Measurements from ENCODE around the gene CTNNA3. TPM values are rescaled to one million over a fixed set of nuclear protein-coding genes. Genes with fewer than 3 reads are reported as not detected.
"Not testable (repeated sequence)": the region's sequence is repeated elsewhere in the genome, so short reads cannot be mapped to it uniquely, and the experiment has no call there.

CTNNA3 gene
- total RNA-seq, 2 donors from 2014 or later, result under 0.01 to 0.33 TPM

DNA sequence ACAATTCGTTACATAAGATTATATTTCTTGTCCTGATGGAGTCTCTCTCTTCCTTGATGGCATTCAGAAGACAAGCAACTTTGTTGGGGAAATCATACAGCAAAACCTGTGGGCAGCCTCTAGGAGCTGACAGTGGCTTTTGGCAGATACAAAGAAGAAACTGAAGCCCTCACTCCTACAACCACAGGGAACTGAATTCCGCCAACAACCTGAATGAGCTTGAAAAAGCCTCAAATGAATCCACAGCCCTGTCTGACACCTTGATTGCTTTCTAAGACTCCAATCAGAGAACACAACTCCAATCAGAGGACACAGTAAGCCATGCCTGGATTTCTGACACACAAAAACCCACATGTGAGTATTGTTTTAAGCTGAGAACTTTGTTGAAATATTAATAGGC lies 1346.9 kb downstream of the CTNNA3 start:
- no peak for DNase-seq
- H3K9me3 ChIP-seq, result no peaks in the 10 kb centered on the region
- WGBS, 2 donors, result 49 to 75% methylated on average over 2 of the region's 2 CpGs
- no peak for ATAC-seq
- no peak overlapping the region for H3K27ac ChIP-seq
- H3K4me3 ChIP-seq, result no peak overlapping the region
- H3K36me3 ChIP-seq (replicated peaks in 1 of 2; ENCODE audit: insufficient read depth in 1 of 2, low read depth in 2 of 2), result no peaks in the 10 kb centered on the region
- no peak for TF ChIP-seq CTCF (IDR thresholded peaks at IDR 0.05)
- no peak for TF ChIP-seq POLR2A (IDR thresholded peaks at IDR 0.05)
- intact Hi-C loops (cut with DNase I), result no loop called here
- H3K4me1 ChIP-seq, result no peaks in the 10 kb centered on the region
- no peaks in the 10 kb centered on the region for H3K27me3 ChIP-seq

DNA sequence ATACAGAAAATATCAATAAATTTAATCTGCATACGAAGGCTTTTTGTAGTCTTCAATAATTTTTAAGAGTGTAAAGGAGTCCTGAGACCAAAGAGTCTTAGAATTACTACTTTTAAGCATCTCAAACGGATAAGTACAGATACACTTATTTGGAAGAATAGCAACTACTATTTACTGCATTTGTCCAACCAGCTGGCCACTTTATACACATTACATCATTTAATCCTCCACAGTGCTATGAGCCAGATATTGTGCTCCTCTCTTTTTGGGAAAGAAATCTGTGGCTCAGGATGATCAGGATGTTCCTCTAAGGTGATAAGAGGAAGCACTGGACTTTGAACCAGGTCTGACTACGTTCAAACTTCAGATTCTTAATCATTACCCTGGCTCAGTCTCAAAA lies 1358.8 kb downstream of the CTNNA3 start:
- H3K27me3 ChIP-seq, result no peaks in the 10 kb centered on the region
- intact Hi-C loops (cut with DNase I), result no loop called here
- WGBS, 2 donors, result 35 to 44% methylated on average over 3 of the region's 3 CpGs
- no peak for TF ChIP-seq POLR2A (IDR thresholded peaks at IDR 0.05)
- TF ChIP-seq CTCF (IDR thresholded peaks at IDR 0.05), result no peak
- peaks cover 0 to 9% (median 0%) of the 10 kb centered on the region in 3 donors for H3K9me3 ChIP-seq
- no peak overlapping the region for H3K27ac ChIP-seq
- DNase-seq, result no peak
- ATAC-seq, result no peak
- H3K36me3 ChIP-seq (replicated peaks in 1 of 2; ENCODE audit: insufficient read depth in 1 of 2, low read depth in 2 of 2), result no peaks in the 10 kb centered on the region
- no peaks in the 10 kb centered on the region for H3K4me1 ChIP-seq
- no peak overlapping the region for H3K4me3 ChIP-seq

GRCh38 chr10:66336791-66337190 lies 1359.2 kb downstream of the CTNNA3 start:
- H3K9me3 ChIP-seq, result peaks cover 0 to 9% (median 0%) of the 10 kb centered on the region in 3 donors
- H3K4me1 ChIP-seq, result no peaks in the 10 kb centered on the region
- H3K36me3 ChIP-seq (replicated peaks in 1 of 2; ENCODE audit: insufficient read depth in 1 of 2, low read depth in 2 of 2), result no peaks in the 10 kb centered on the region
- no peak for ATAC-seq
- H3K4me3 ChIP-seq, result no peak overlapping the region
- intact Hi-C loops (cut with DNase I), result no loop called here
- H3K27ac ChIP-seq, result no peak overlapping the region
- no peaks in the 10 kb centered on the region for H3K27me3 ChIP-seq
- DNase-seq, result no peak
- TF ChIP-seq CTCF (IDR thresholded peaks at IDR 0.05), result no peak

DNA sequence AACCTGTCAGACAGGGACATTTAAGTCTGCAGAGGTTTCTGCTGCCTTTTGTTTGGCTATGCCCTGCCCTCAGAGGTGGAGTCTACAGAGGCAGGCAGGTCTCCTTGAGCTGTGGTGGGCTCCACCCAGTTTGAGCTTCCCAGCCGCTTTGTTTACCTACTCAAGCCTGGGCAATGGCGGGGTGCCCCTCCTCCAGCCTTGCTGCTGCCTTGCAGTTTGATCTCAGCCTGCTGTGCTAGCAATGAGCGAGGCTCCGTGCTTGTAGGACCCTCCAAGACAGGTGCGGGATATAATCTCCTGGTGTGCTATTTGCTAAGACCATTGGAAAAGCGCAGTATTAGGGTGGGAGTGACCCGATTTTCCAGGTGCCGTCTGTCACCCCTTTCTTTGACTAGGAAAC lies 1360.2 kb downstream of the CTNNA3 start:
- ATAC-seq; DNase-seq; H3K9me3 ChIP-seq; H3K27ac ChIP-seq; H3K4me1 ChIP-seq; H3K27me3 ChIP-seq; H3K36me3 ChIP-seq (replicated peaks in 1 of 2; ENCODE audit: insufficient read depth in 1 of 2, low read depth in 2 of 2); H3K4me3 ChIP-seq; intact Hi-C loops (cut with DNase I): not testable (repeated sequence)
- WGBS, 2 donors, result 93 to 94% methylated on average over 3 to 8 of the region's 8 CpGs

- Histone ChIP-seq H3K4me3 (no peak overlapping the region), H3K27ac (no peak overlapping the region), H3K36me3 (replicated peaks in 1 of 2; ENCODE audit: insufficient read depth in 1 of 2, low read depth in 2 of 2) (no peaks in the 10 kb centered on the region), H3K27me3 (no peaks in the 10 kb centered on the region), H3K9me3 (no peaks in the 10 kb centered on the region), H3K4me1 (no peaks in the 10 kb centered on the region)
- intact Hi-C loops (cut with DNase I), result no loop called here
- ATAC-seq (no peak), DNase-seq (no peak)
- TF ChIP-seq POLR2A (IDR thresholded peaks at IDR 0.05) (no peak), CTCF (IDR thresholded peaks at IDR 0.05) (no peak)
- 97 to 98% methylated on average over 6 to 7 of the region's 7 CpGs for WGBS, 2 donors
These were observed 1366.8 kb downstream of the CTNNA3 start for GRCh38 chr10:66329147-66329546.
